B cell (primary cell): Measurements from ENCODE around the gene POLD4. TPM values are rescaled to one million over a fixed set of nuclear protein-coding genes. Genes with fewer than 3 reads are reported as not detected.

ENCODE experiments used
- ATAC-seq: fragments of 200-7000 bp; cut with Tn5 transposase; one replicate; pipeline ENCODE4 v1.10.0; 2021; ENCODE audit warnings: low read depth, mild to moderate bottlenecking, moderate number of reproducible peaks, moderate library complexity
- CTCF ChIA-PET: fragments of 350-600 bp; sonication (Branson Sonifier 250); formaldehyde crosslinking; loops from one replicate; lab custom pipeline; 2021; ENCODE audit warnings: antibody characterized with exemption, inconsistent platforms; lab: Charles Lee
- POLR2A ChIA-PET: fragments of 350-600 bp; sonication (Branson Sonifier 250); formaldehyde crosslinking; loops from one replicate; lab custom pipeline; 2021; ENCODE audit warnings: antibody characterized with exemption; lab: Charles Lee
- DNase-seq: peaks from one replicate; pipeline ENCODE4 v3.0.0; 2013
- H2AFZ ChIP-seq: 2 replicates; pipeline ENCODE4 v1.6.1; 2012; ENCODE audit warnings: mild to moderate bottlenecking, low read depth, low read length; ENCODE audit not compliant: insufficient read depth, poor library complexity, severe bottlenecking
- H3K27ac ChIP-seq, 2 donors: 1 replicate in 1 of 2; 2 replicates in 1 of 2; pipeline ENCODE4 v1.5.1; 2012 to 2013; ENCODE audit warnings: low read length in 2 of 2, mild to moderate bottlenecking in 2 of 2, moderate library complexity in 1 of 2
- H3K27me3 ChIP-seq, 4 experiments: fragments of 200-600 bp in 1 of 4; sonication (generic) in 1 of 4; replicated peaks in 1 of 4; 1 replicate in 2 of 4; 2 replicates in 2 of 4; pipeline versions ENCODE4 v1.6.1 to v1.7.0; 2013 to 2016; ENCODE audit warnings: low read length in 3 of 4, mild to moderate bottlenecking in 2 of 4, mixed read lengths in 1 of 4, moderate library complexity in 1 of 4; ENCODE audit not compliant: insufficient read depth in 4 of 4, control insufficient read depth in 3 of 4; ENCODE audit errors: control extremely low read depth in 1 of 4
- H3K36me3 ChIP-seq, 2 experiments: replicated peaks in 1 of 2; 1 replicate in 1 of 2; 2 replicates in 1 of 2; pipeline versions ENCODE4 v1.6.1 to v1.7.1; 2013; ENCODE audit warnings: low read length in 1 of 2; ENCODE audit not compliant: insufficient read depth in 2 of 2, control insufficient read depth in 1 of 2; ENCODE audit errors: control extremely low read depth in 1 of 2, extremely low read depth in 1 of 2
- H3K4me1 ChIP-seq, 2 donors: fragments of 200-600 bp in 1 of 2; sonication (generic) in 1 of 2; 1 replicate in 1 of 2; 2 replicates in 1 of 2; pipeline versions ENCODE4 v1.5.1 to v1.6.1; 2013 to 2017; ENCODE audit warnings: low read length in 2 of 2; ENCODE audit not compliant: control insufficient read depth in 2 of 2, insufficient read depth in 2 of 2
- H3K4me2 ChIP-seq: replicated peaks from 2 replicates; pipeline ENCODE3; 2012; ENCODE audit warnings: mild to moderate bottlenecking, low read depth, low read length; ENCODE audit not compliant: poor library complexity, severe bottlenecking
- H3K4me3 ChIP-seq, 5 experiments: fragments of 200-600 bp in 1 of 5; sonication (generic) in 1 of 5; 1 replicate in 3 of 5; 2 replicates in 2 of 5; pipeline versions ENCODE4 v1.5.1 to v1.7.0; 2011 to 2016; ENCODE audit warnings: low read length in 4 of 5, mild to moderate bottlenecking in 4 of 5, low read depth in 2 of 5, control low read depth in 1 of 5, moderate library complexity in 1 of 5; ENCODE audit not compliant: insufficient read depth in 1 of 5; ENCODE audit errors: control extremely low read depth in 1 of 5, extremely low read depth in 1 of 5
- H3K79me2 ChIP-seq: fragments of 200-600 bp; sonication (generic); one replicate; pipeline ENCODE4 v1.6.0; 2016; ENCODE audit warnings: low read length; ENCODE audit not compliant: control insufficient read depth, insufficient read depth
- H3K9ac ChIP-seq: fragments of 200-600 bp; sonication (generic); 2 replicates; pipeline ENCODE4 v1.6.1; 2017; ENCODE audit warnings: mild to moderate bottlenecking, low read length, moderate library complexity
- H3K9me3 ChIP-seq, 3 donors: one replicate each; pipeline versions ENCODE4 v1.6.1 to v1.7.1; 2013; ENCODE audit warnings: low read length in 2 of 3; ENCODE audit not compliant: control insufficient read depth in 2 of 3, insufficient read depth in 1 of 3; ENCODE audit errors: control extremely low read depth in 1 of 3
- H4K20me1 ChIP-seq: 2 replicates; pipeline ENCODE4 v1.6.0; 2012; ENCODE audit warnings: mild to moderate bottlenecking, low read length; ENCODE audit not compliant: insufficient read depth, control insufficient read depth, poor library complexity, severe bottlenecking
- H3K27ac Mint-ChIP-seq: one replicate; pipeline ENCODE4 v1.8.0; 2021; ENCODE audit warnings: mixed read lengths
- H3K27me3 Mint-ChIP-seq: one replicate; pipeline ENCODE4 v1.8.0; 2021; ENCODE audit warnings: mixed read lengths
- H3K4me1 Mint-ChIP-seq: one replicate; pipeline ENCODE4 v1.8.0; 2021; ENCODE audit warnings: mixed read lengths
- H3K4me3 Mint-ChIP-seq: one replicate; pipeline ENCODE4 v1.8.0; 2021; ENCODE audit warnings: mixed read lengths
- H3K9me3 Mint-ChIP-seq: one replicate; pipeline ENCODE4 v1.8.0; 2022; ENCODE audit warnings: mixed read lengths; ENCODE audit not compliant: insufficient read depth
- EZH2 ChIP-seq: IDR thresholded peaks from 2 replicates; pipeline ENCODE4 v1.6.1; 2012; ENCODE audit warnings: borderline replicate concordance, low read depth, mild to moderate bottlenecking, moderate library complexity, low read length; ENCODE audit not compliant: insufficient read depth, poor library complexity, severe bottlenecking
- WGBS: methylation state at CpG from one replicate; pipeline ENCODE4 v1.1.5; 2013; ENCODE audit warnings: missing lambda C conversion rate; ENCODE audit not compliant: insufficient coverage; 5-methylcytosine and 5-hydroxymethylcytosine counted together
- intact Hi-C: fragments of 100-400 bp; cut with micrococcal nuclease; formaldehyde crosslinking; loops from one replicate; pipeline ENCODE4 v1.10.0; 2022
- polyA plus RNA-seq: library from polyadenylated mRNA; depleted of rRNA; stranded (reverse); fragments of >200 nt; gene quantifications from 2 replicates; pipeline ENCODE4 v1.2.3, GENCODE V29; 2012
- total RNA-seq, 2 donors: library from RNA; stranded (reverse); fragments of 120-200 nt in 1 of 2; gene quantifications; 1 replicate in 1 of 2; 2 replicates in 1 of 2; pipeline versions ENCODE4 v1.2.3 to v1.2.4, GENCODE V29; 2013 to 2022
- TF ChIP-seq, protein P1 (sequence below): fragments of 200-600 bp; IDR thresholded peaks from one replicate; pipeline ENCODE4 v1.8.0; 2022; ENCODE audit warnings: antibody characterized with exemption, mild to moderate bottlenecking

POLD4 gene
- total and polyA plus RNA-seq, 2 donors (not counting 1 experiment from before 2014, with no cell fraction given) = 210 to 559 TPM

- peak overlapping the region in 4 of 5 experiments; percentile 3 to 51 (median 17) for H3K4me3 ChIP-seq
- peak overlapping the region; percentile 78 for H2AFZ ChIP-seq
Observed at GRCh38 chr11:67381244-67381972, 28.1 kb upstream of the POLD4 start.

More at GRCh38 chr11:67381244-67381972, 28.1 kb upstream of the POLD4 start:
- CTCF ChIA-PET = interaction anchor here (0.6 to 42.2 kb wide), 22 partner anchors 9 to 328 kb away, joined by 3 to 2379 read pairs (median 8); partner anchors contain the start of genes ANKRD13D, CLCF1, PITPNM1 and POLD4
- H4K20me1 ChIP-seq = no peaks in the 10 kb centered on the region
- H3K9ac ChIP-seq = peak overlapping the region; percentile 50
- H3K79me2 ChIP-seq = peaks cover 11% of the 10 kb centered on the region
- Mint-ChIP-seq H3K27ac (peak overlapping the region; percentile 93), H3K4me1 (peaks cover 26% of the 10 kb centered on the region), H3K27me3 (no peaks in the 10 kb centered on the region), H3K9me3 (no peaks in the 10 kb centered on the region), H3K4me3 (peak overlapping the region; percentile 53)
- intact Hi-C loops = loop anchor here (1.0 to 5.0 kb wide), 3 partner anchors 8 to 139 kb away; partner anchors contain the start of genes ANKRD13D and CLCF1
- no peaks in the 10 kb centered on the region for H3K36me3 ChIP-seq
- H3K27ac ChIP-seq = peak overlapping the region; percentile 70 to 88
- peak overlapping the region; percentile 74 for H3K4me2 ChIP-seq
- no peaks in the 10 kb centered on the region for H3K27me3 ChIP-seq
- DNase-seq = peak; percentile 78
- WGBS = 41% methylated on average over 11 of the region's 13 CpGs
- no peak for TF ChIP-seq EZH2
- TF ChIP-seq, protein P1, sequence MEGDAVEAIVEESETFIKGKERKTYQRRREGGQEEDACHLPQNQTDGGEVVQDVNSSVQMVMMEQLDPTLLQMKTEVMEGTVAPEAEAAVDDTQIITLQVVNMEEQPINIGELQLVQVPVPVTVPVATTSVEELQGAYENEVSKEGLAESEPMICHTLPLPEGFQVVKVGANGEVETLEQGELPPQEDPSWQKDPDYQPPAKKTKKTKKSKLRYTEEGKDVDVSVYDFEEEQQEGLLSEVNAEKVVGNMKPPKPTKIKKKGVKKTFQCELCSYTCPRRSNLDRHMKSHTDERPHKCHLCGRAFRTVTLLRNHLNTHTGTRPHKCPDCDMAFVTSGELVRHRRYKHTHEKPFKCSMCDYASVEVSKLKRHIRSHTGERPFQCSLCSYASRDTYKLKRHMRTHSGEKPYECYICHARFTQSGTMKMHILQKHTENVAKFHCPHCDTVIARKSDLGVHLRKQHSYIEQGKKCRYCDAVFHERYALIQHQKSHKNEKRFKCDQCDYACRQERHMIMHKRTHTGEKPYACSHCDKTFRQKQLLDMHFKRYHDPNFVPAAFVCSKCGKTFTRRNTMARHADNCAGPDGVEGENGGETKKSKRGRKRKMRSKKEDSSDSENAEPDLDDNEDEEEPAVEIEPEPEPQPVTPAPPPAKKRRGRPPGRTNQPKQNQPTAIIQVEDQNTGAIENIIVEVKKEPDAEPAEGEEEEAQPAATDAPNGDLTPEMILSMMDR = peak; percentile 33
- H3K4me1 ChIP-seq = peaks cover 22 to 28% of the 10 kb centered on the region in 2 donors
- H3K9me3 ChIP-seq = no peaks in the 10 kb centered on the region
- ATAC-seq = peak; percentile 72
- POLR2A ChIA-PET = interaction anchor here (0.6 to 5.8 kb wide), 18 partner anchors 11 to 703 kb away, joined by 3 to 153 read pairs (median 4); partner anchors contain the start of genes CLCF1, POLD4, PPP1CA and PTPRCAP
